ENCODE results near the gene NEO1.
A peak's percentile ranks its signal among the peaks of the same experiment; 100 is the strongest.

Gene NEO1

GRCh38 chr15:73231661-73232419 lies 179.6 kb downstream of the NEO1 start:
- DNase-seq (ENCODE audit: insufficient read length, low spot score) (no peak), FAIRE-seq (no peak)
- no peak for TF ChIP-seq SPI1 (IDR thresholded peaks at IDR 0.05; ENCODE audit: low read depth, low read length)

- TF ChIP-seq SPI1 (IDR thresholded peaks at IDR 0.05; ENCODE audit: low read depth, low read length) (no peak), POLR2AphosphoS5 (IDR thresholded peaks at IDR 0.05; ENCODE audit: low read depth, low read length) (no peak), PAX5 (IDR thresholded peaks at IDR 0.05; ENCODE audit: insufficient read depth, low read length, severe bottlenecking) (no peak), POLR2A (IDR thresholded peaks at IDR 0.05; ENCODE audit: low read depth, low read length) (no peak), POU2F2 (IDR thresholded peaks at IDR 0.05; ENCODE audit: low read depth, low read length) (no peak), TAF1 (IDR thresholded peaks at IDR 0.05; ENCODE audit: low read depth, low read length) (no peak)
- no peak for FAIRE-seq
- no peak for DNase-seq (ENCODE audit: insufficient read length, low spot score)
These were observed 180.5 kb downstream of the NEO1 start for GRCh38 chr15:73232776-73233175.

- TF ChIP-seq SPI1 (IDR thresholded peaks at IDR 0.05; ENCODE audit: low read depth, low read length) = no peak
- TF ChIP-seq POU2F2 (IDR thresholded peaks at IDR 0.05; ENCODE audit: low read depth, low read length) = no peak
- no peak for TF ChIP-seq TAF1 (IDR thresholded peaks at IDR 0.05; ENCODE audit: low read depth, low read length)
- no peak for TF ChIP-seq POLR2A (IDR thresholded peaks at IDR 0.05; ENCODE audit: low read depth, low read length)
- FAIRE-seq = no peak
These were observed 181.4 kb downstream of the NEO1 start for GRCh38 chr15:73233623-73234022.

GRCh38 chr15:73237910-73238309 lies 185.6 kb downstream of the NEO1 start:
- DNase-seq (ENCODE audit: insufficient read length, low spot score) (no peak), FAIRE-seq (no peak)
- no peak for TF ChIP-seq POLR2AphosphoS5 (IDR thresholded peaks at IDR 0.05; ENCODE audit: low read depth, low read length)
- no peak for TF ChIP-seq PAX5 (IDR thresholded peaks at IDR 0.05; ENCODE audit: insufficient read depth, low read length, severe bottlenecking)
- TF ChIP-seq TAF1 (IDR thresholded peaks at IDR 0.05; ENCODE audit: low read depth, low read length) = no peak
- no peak for TF ChIP-seq POU2F2 (IDR thresholded peaks at IDR 0.05; ENCODE audit: low read depth, low read length)
- no peak for TF ChIP-seq SPI1 (IDR thresholded peaks at IDR 0.05; ENCODE audit: low read depth, low read length)
- no peak for TF ChIP-seq POLR2A (IDR thresholded peaks at IDR 0.05; ENCODE audit: low read depth, low read length)

More at GRCh38 chr15:73233623-73234022, 181.4 kb downstream of the NEO1 start:
- DNase-seq (ENCODE audit: insufficient read length, low spot score) = no peak

GRCh38 chr15:73239564-73240215 lies 187.4 kb downstream of the NEO1 start:
- TF ChIP-seq PAX5 (IDR thresholded peaks at IDR 0.05; ENCODE audit: insufficient read depth, low read length, severe bottlenecking) (no peak), POLR2A (IDR thresholded peaks at IDR 0.05; ENCODE audit: low read depth, low read length) (no peak), SPI1 (IDR thresholded peaks at IDR 0.05; ENCODE audit: low read depth, low read length) (no peak), POU2F2 (IDR thresholded peaks at IDR 0.05; ENCODE audit: low read depth, low read length) (no peak), TAF1 (IDR thresholded peaks at IDR 0.05; ENCODE audit: low read depth, low read length) (no peak), POLR2AphosphoS5 (IDR thresholded peaks at IDR 0.05; ENCODE audit: low read depth, low read length) (no peak)
- no peak for FAIRE-seq
- no peak for DNase-seq (ENCODE audit: insufficient read length, low spot score)

- FAIRE-seq (peak; percentile 78), DNase-seq (ENCODE audit: insufficient read length, low spot score) (peak; percentile 17)
- no peak for TF ChIP-seq PAX5 (IDR thresholded peaks at IDR 0.05; ENCODE audit: insufficient read depth, low read length, severe bottlenecking)
- TF ChIP-seq SPI1 (IDR thresholded peaks at IDR 0.05; ENCODE audit: low read depth, low read length) = peak; percentile 61
- TF ChIP-seq TAF1 (IDR thresholded peaks at IDR 0.05; ENCODE audit: low read depth, low read length) = no peak
- TF ChIP-seq POLR2AphosphoS5 (IDR thresholded peaks at IDR 0.05; ENCODE audit: low read depth, low read length) = no peak
- TF ChIP-seq POLR2A (IDR thresholded peaks at IDR 0.05; ENCODE audit: low read depth, low read length) = no peak
- no peak for TF ChIP-seq POU2F2 (IDR thresholded peaks at IDR 0.05; ENCODE audit: low read depth, low read length)
These were observed 188.7 kb downstream of the NEO1 start for GRCh38 chr15:73240866-73241499.

- FAIRE-seq (peak; percentile 26), DNase-seq (ENCODE audit: insufficient read length, low spot score) (no peak)
- TF ChIP-seq POLR2AphosphoS5 (IDR thresholded peaks at IDR 0.05; ENCODE audit: low read depth, low read length) (no peak), POU2F2 (IDR thresholded peaks at IDR 0.05; ENCODE audit: low read depth, low read length) (no peak), PAX5 (IDR thresholded peaks at IDR 0.05; ENCODE audit: insufficient read depth, low read length, severe bottlenecking) (no peak), SPI1 (IDR thresholded peaks at IDR 0.05; ENCODE audit: low read depth, low read length) (no peak), POLR2A (IDR thresholded peaks at IDR 0.05; ENCODE audit: low read depth, low read length) (no peak), TAF1 (IDR thresholded peaks at IDR 0.05; ENCODE audit: low read depth, low read length) (no peak)
These were observed 192.1 kb downstream of the NEO1 start for GRCh38 chr15:73244333-73244732.

- no peak for TF ChIP-seq POU2F2 (IDR thresholded peaks at IDR 0.05; ENCODE audit: low read depth, low read length)
- TF ChIP-seq TAF1 (IDR thresholded peaks at IDR 0.05; ENCODE audit: low read depth, low read length) = no peak
- TF ChIP-seq POLR2A (IDR thresholded peaks at IDR 0.05; ENCODE audit: low read depth, low read length) = no peak
- no peak for TF ChIP-seq POLR2AphosphoS5 (IDR thresholded peaks at IDR 0.05; ENCODE audit: low read depth, low read length)
- no peak for TF ChIP-seq PAX5 (IDR thresholded peaks at IDR 0.05; ENCODE audit: insufficient read depth, low read length, severe bottlenecking)
- no peak for TF ChIP-seq SPI1 (IDR thresholded peaks at IDR 0.05; ENCODE audit: low read depth, low read length)
- DNase-seq (ENCODE audit: insufficient read length, low spot score) (no peak), FAIRE-seq (no peak)
These were observed 194.2 kb downstream of the NEO1 start for GRCh38 chr15:73246439-73246838.

GRCh38 chr15:73246898-73247297 lies 194.6 kb downstream of the NEO1 start:
- DNase-seq (ENCODE audit: insufficient read length, low spot score) = no peak

More at GRCh38 chr15:73246898-73247297, 194.6 kb downstream of the NEO1 start:
- no peak for FAIRE-seq
- TF ChIP-seq TAF1 (IDR thresholded peaks at IDR 0.05; ENCODE audit: low read depth, low read length) (no peak), SPI1 (IDR thresholded peaks at IDR 0.05; ENCODE audit: low read depth, low read length) (no peak), POLR2A (IDR thresholded peaks at IDR 0.05; ENCODE audit: low read depth, low read length) (no peak), POLR2AphosphoS5 (IDR thresholded peaks at IDR 0.05; ENCODE audit: low read depth, low read length) (no peak), POU2F2 (IDR thresholded peaks at IDR 0.05; ENCODE audit: low read depth, low read length) (no peak), PAX5 (IDR thresholded peaks at IDR 0.05; ENCODE audit: insufficient read depth, low read length, severe bottlenecking) (no peak)
